PC-3 (cell line): ENCODE measurements around the gene OGFRL1. TPM values are rescaled to one million over a fixed set of nuclear protein-coding genes. Genes with fewer than 3 reads are reported as not detected.

ENCODE experiments used
- ATAC-seq: fragments of 200-7000 bp; cut with Tn5 transposase; 2 replicates; pipeline ENCODE4 v1.9.1; 2020; ENCODE audit warnings: mild to moderate bottlenecking, moderate library complexity
- BruUV-seq: library from RNA; stranded (reverse); fragments of 400-500 nt; replicated peaks from 2 replicates; lab custom pipeline; 2021; lab: Mats Ljungman, UMichigan
- CTCF ChIA-PET: fragments of 300-600 bp; sonication (Branson Sonifier 250); formaldehyde crosslinking; loops from one replicate; lab custom pipeline; 2022; ENCODE audit warnings: antibody characterized with exemption; lab: Charles Lee
- POLR2A ChIA-PET: fragments of 300-600 bp; sonication (Branson Sonifier 250); formaldehyde crosslinking; loops from one replicate; lab custom pipeline; 2022; ENCODE audit warnings: antibody characterized with exemption; ENCODE audit not compliant: unreplicated experiment; lab: Charles Lee
- DNase-seq: peaks from one replicate; pipeline ENCODE4 v3.0.0-alpha.2; 2015
- H2AFZ ChIP-seq: fragments of 300-600 bp; sonication (generic); 2 replicates; pipeline ENCODE4 v1.6.0; 2016; ENCODE audit warnings: antibody characterized with exemption, low read length
- H3F3A ChIP-seq: fragments of 300-600 bp; sonication (generic); one replicate; pipeline ENCODE4 v1.6.0; 2017; ENCODE audit warnings: antibody characterized with exemption, low read length, control low read depth, mild to moderate bottlenecking; ENCODE audit not compliant: unreplicated experiment
- H3K27ac ChIP-seq: fragments of 300-600 bp; sonication (generic); 2 replicates; pipeline ENCODE4 v1.5.1; 2016; ENCODE audit warnings: mild to moderate bottlenecking, low read length
- H3K27me3 ChIP-seq: fragments of 300-600 bp; sonication (generic); 2 replicates; pipeline ENCODE4 v1.6.1; 2016; ENCODE audit warnings: low read length, mixed read lengths
- H3K36me3 ChIP-seq: fragments of 300-600 bp; sonication (generic); 2 replicates; pipeline ENCODE4 v1.6.1; 2016; ENCODE audit warnings: low read depth, mixed run types, low read length, mixed read lengths
- H3K4me1 ChIP-seq: fragments of 300-600 bp; sonication (generic); 2 replicates; pipeline ENCODE4 v1.5.1; 2016; ENCODE audit warnings: low read length; ENCODE audit not compliant: insufficient read depth
- H3K4me2 ChIP-seq: fragments of 300-600 bp; sonication (generic); 2 replicates; pipeline ENCODE4 v1.6.0; 2016; ENCODE audit warnings: low read length
- H3K4me3 ChIP-seq: fragments of 300-600 bp; sonication (generic); 2 replicates; pipeline ENCODE4 v1.5.1; 2016; ENCODE audit warnings: mild to moderate bottlenecking, low read length, mixed read lengths
- H3K79me2 ChIP-seq: fragments of 300-600 bp; sonication (generic); 2 replicates; pipeline ENCODE4 v1.6.1; 2017; ENCODE audit warnings: low read length, mixed read lengths
- H3K9ac ChIP-seq: fragments of 300-600 bp; sonication (generic); 2 replicates; pipeline ENCODE4 v1.6.0; 2016; ENCODE audit warnings: mild to moderate bottlenecking, low read length
- H3K9me2 ChIP-seq: fragments of 300-600 bp; sonication (generic); replicated peaks from 2 replicates; pipeline ENCODE4 v1.6.1; 2016; ENCODE audit warnings: mixed run types, low read length, mixed read lengths
- H3K9me3 ChIP-seq: fragments of 300-600 bp; sonication (generic); 2 replicates; pipeline ENCODE4 v1.6.1; 2016; ENCODE audit warnings: low read length, mixed read lengths
- H4K20me1 ChIP-seq: fragments of 300-600 bp; sonication (generic); 2 replicates; pipeline ENCODE4 v1.6.1; 2016; ENCODE audit warnings: low read length, mixed read lengths
- EZH2 ChIP-seq: fragments of 300-600 bp; sonication (generic); IDR thresholded peaks from one replicate; pipeline ENCODE4 v1.6.1; 2017; ENCODE audit warnings: antibody characterized with exemption, mild to moderate bottlenecking, low read length; ENCODE audit not compliant: unreplicated experiment
- EZH2phosphoT487 ChIP-seq: fragments of 300-600 bp; sonication (generic); IDR thresholded peaks from 2 replicates; pipeline ENCODE4 v1.6.1; 2018; ENCODE audit warnings: mild to moderate bottlenecking, antibody characterized with exemption, low read length, borderline replicate concordance
- intact Hi-C: fragments of 100-400 bp; cut with micrococcal nuclease; formaldehyde crosslinking; loops from 2 replicates; pipeline ENCODE4 v1.9.0; 2023
- total RNA-seq: library from RNA; depleted of rRNA; stranded (reverse); fragments of >200 nt; gene quantifications from 2 replicates; pipeline ENCODE4 v1.2.3, GENCODE V29; 2014
- TF ChIP-seq, protein P1 (sequence below): fragments of 300-600 bp; sonication (generic); conservative IDR thresholded peaks from 2 replicates; pipeline ENCODE4 v1.5.1; 2017; ENCODE audit warnings: antibody characterized with exemption, low read depth, mild to moderate bottlenecking, low read length

OGFRL1 gene
- total RNA-seq, 1 experiment from 2014 or later, result 5.2 TPM

DNA sequence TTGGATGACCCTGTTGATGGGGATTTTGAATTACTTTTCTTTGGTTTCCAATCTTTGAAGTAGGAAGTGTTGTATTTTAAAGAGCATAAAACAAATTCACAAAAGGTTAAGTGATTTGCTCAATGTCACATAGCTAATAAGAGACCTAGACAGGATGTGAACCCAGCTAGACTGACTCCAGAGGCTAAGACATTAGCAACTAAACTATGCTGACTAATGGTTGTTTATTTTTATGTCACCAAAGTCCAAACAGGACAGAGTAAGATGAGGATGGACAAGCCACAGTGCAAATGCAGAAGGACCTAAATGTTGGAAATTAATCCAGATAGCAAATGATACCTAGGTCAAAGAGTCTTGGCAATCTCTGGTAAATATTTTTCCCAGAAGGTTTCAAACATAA is 38.0 kb downstream of the OGFRL1 start:
- no peaks in the 10 kb centered on the region for H3K4me1 ChIP-seq
- no peak; the same call in 1 of the 2 replicates for ATAC-seq
- ChIA-PET CTCF (no interaction called here), POLR2A (no interaction called here)
- intact Hi-C loops, result no loop called here
- no peaks in the 10 kb centered on the region for H4K20me1 ChIP-seq
- DNase-seq, result no peak
- H2AFZ ChIP-seq, result no peak overlapping the region
- H3K79me2 ChIP-seq, result no peaks in the 10 kb centered on the region
- H3K27me3 ChIP-seq, result no peaks in the 10 kb centered on the region
- H3K9ac ChIP-seq, result no peak overlapping the region
- H3K9me2 ChIP-seq, result no peaks in the 10 kb centered on the region
- H3K4me2 ChIP-seq, result no peak overlapping the region
- H3F3A ChIP-seq, result no peaks in the 10 kb centered on the region
- no peaks in the 10 kb centered on the region for H3K36me3 ChIP-seq
- H3K27ac ChIP-seq, result no peak overlapping the region
- BruUV-seq, result no TSS peak
- no peak overlapping the region for H3K4me3 ChIP-seq
- TF ChIP-seq EZH2phosphoT487, result no peak
- TF ChIP-seq EZH2, result no peak
- TF ChIP-seq, protein P1, sequence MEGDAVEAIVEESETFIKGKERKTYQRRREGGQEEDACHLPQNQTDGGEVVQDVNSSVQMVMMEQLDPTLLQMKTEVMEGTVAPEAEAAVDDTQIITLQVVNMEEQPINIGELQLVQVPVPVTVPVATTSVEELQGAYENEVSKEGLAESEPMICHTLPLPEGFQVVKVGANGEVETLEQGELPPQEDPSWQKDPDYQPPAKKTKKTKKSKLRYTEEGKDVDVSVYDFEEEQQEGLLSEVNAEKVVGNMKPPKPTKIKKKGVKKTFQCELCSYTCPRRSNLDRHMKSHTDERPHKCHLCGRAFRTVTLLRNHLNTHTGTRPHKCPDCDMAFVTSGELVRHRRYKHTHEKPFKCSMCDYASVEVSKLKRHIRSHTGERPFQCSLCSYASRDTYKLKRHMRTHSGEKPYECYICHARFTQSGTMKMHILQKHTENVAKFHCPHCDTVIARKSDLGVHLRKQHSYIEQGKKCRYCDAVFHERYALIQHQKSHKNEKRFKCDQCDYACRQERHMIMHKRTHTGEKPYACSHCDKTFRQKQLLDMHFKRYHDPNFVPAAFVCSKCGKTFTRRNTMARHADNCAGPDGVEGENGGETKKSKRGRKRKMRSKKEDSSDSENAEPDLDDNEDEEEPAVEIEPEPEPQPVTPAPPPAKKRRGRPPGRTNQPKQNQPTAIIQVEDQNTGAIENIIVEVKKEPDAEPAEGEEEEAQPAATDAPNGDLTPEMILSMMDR, result no peak
- H3K9me3 ChIP-seq, result no peaks in the 10 kb centered on the region

DNA sequence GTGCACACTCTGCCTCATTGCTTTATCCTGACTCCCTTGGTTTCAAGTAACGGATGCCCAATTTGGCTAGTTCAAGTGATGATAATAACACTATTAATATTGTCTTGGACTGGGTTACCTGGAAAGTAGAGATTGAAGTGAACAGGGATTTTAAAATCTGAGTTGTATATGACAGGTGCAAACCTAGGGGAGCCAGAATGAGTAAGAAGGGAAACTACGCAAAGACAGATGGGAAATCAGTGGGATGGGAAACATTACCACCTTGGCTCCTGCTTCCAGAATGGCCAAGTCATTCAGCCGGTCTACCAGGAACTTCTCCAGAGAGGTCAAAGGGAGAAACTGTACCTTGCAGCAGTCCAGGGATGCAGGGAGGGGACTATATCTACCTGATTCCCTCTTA is 41.9 kb downstream of the OGFRL1 start:
- no peak overlapping the region for H3K4me2 ChIP-seq
- TF ChIP-seq, protein P1, result no peak
- TF ChIP-seq EZH2phosphoT487, result no peak
- TF ChIP-seq EZH2, result no peak
- intact Hi-C loops, result no loop called here

DNA sequence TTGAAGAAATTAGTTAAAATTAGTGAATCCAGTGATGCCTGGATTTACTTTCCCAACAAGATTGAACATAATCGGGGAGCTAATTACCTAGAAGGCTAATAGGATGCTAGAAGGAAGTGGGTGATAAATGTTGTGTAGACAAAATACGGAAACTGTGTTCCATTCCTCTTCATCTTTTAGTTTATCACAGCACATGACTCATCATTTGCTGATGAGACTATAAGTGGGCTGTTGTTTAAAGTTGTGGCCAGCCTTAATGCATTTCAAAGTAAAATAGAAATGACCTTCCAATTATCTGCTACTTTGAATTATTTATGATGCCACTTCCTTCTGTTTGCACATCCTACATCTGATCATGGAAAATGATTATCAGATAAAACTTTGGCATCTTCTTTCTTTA is 43.4 kb downstream of the OGFRL1 start:
- Histone ChIP-seq H3K27ac (no peak overlapping the region), H3K79me2 (no peaks in the 10 kb centered on the region), H3F3A (no peaks in the 10 kb centered on the region), H3K9me3 (no peaks in the 10 kb centered on the region), H3K4me1 (peaks cover 9% of the 10 kb centered on the region), H3K9ac (no peak overlapping the region), H3K36me3 (no peaks in the 10 kb centered on the region), H3K27me3 (no peaks in the 10 kb centered on the region), H3K4me2 (no peak overlapping the region), H3K9me2 (no peaks in the 10 kb centered on the region), H3K4me3 (no peak overlapping the region), H2AFZ (no peak overlapping the region), H4K20me1 (no peaks in the 10 kb centered on the region)
- ATAC-seq, result no peak
- no TSS peak for BruUV-seq
- intact Hi-C loops, result no loop called here
- CTCF ChIA-PET, result no interaction called here
- DNase-seq, result no peak
- POLR2A ChIA-PET, result no interaction called here
- TF ChIP-seq, protein P1, result no peak
- TF ChIP-seq EZH2 (no peak), EZH2phosphoT487 (no peak)

More for the DNA sequence above, 41.9 kb downstream of the OGFRL1 start:
- no peaks in the 10 kb centered on the region for H4K20me1 ChIP-seq
- ATAC-seq (no peak), DNase-seq (no peak)
- no peak overlapping the region for H3K27ac ChIP-seq
- H3K9me3 ChIP-seq, result no peaks in the 10 kb centered on the region
- H3K4me3 ChIP-seq, result no peak overlapping the region
- ChIA-PET CTCF (no interaction called here), POLR2A (no interaction called here)
- no peaks in the 10 kb centered on the region for H3K79me2 ChIP-seq
- no peak overlapping the region for H3K9ac ChIP-seq
- H3K27me3 ChIP-seq, result no peaks in the 10 kb centered on the region
- H3K4me1 ChIP-seq, result peaks cover 9% of the 10 kb centered on the region
- no peak overlapping the region for H2AFZ ChIP-seq
- H3K9me2 ChIP-seq, result no peaks in the 10 kb centered on the region
- H3F3A ChIP-seq, result no peaks in the 10 kb centered on the region
- no peaks in the 10 kb centered on the region for H3K36me3 ChIP-seq
- no TSS peak for BruUV-seq
